ENCODE measurements around the gene ARL4C. TPM values are rescaled to one million over a fixed set of nuclear protein-coding genes. Genes with fewer than 3 reads are reported as not detected.
A peak's percentile ranks its signal among the peaks of the same experiment; 100 is the strongest.

The ARL4C gene
- polyA plus RNA-seq, 1 of the 3 experiments (the other 2 are of a cell fraction), result 24.0 TPM

- H3F3A ChIP-seq (replicated peaks; ENCODE audit: insufficient read depth), result peaks cover 5% of the 10 kb centered on the region
- H3K4me1 ChIP-seq (ENCODE audit: control insufficient read depth in 1 of 2, insufficient read depth in 2 of 2, low read depth in 1 of 2, low read length in 1 of 2), result peaks cover 0 to 21% of the 10 kb centered on the region in 2 experiments; a peak in 2 of 4 replicates
- H4K20me1 ChIP-seq (ENCODE audit: insufficient read depth), result peaks cover 50% of the 10 kb centered on the region
- H3K4me2 ChIP-seq, result peak overlapping the region; percentile 94
- H3K4me3 ChIP-seq (ENCODE audit: low read depth in 2 of 2, low read length in 1 of 2), result peak overlapping the region; percentile 70 to 90
- 79% methylated on average over 10 of the region's 10 CpGs for WGBS (ENCODE audit: low lambda C conversion rate)
- no peak for DNase-seq
- TF ChIP-seq RCOR1 (IDR thresholded peaks at IDR 0.05; ENCODE audit: low read length) (no peak), IRF3 (IDR thresholded peaks at IDR 0.05; ENCODE audit: low read depth, low read length) (no peak), USF2 (IDR thresholded peaks at IDR 0.05; ENCODE audit: borderline replicate concordance, low read depth, low read length) (no peak), USF1 (IDR thresholded peaks at IDR 0.05; ENCODE audit: borderline replicate concordance, low read depth) (no peak), GABPA (IDR thresholded peaks at IDR 0.05; ENCODE audit: low read depth) (no peak), TAF1 (IDR thresholded peaks at IDR 0.05; ENCODE audit: borderline replicate concordance, low read depth, low read length) (no peak), ELF1 (IDR thresholded peaks at IDR 0.05) (no peak), JUND (IDR thresholded peaks at IDR 0.05) (no peak), MAX (IDR thresholded peaks at IDR 0.05; ENCODE audit: low read depth) (no peak), POLR2AphosphoS5 (IDR thresholded peaks at IDR 0.05; ENCODE audit: low read depth, low read length) (no peak), CTCF (IDR thresholded peaks at IDR 0.05) (no peak), PBX3 (IDR thresholded peaks at IDR 0.05) (no peak), TEAD4 (IDR thresholded peaks at IDR 0.05; ENCODE audit: borderline replicate concordance, insufficient read depth) (no peak), RAD21 (IDR thresholded peaks at IDR 0.05; ENCODE audit: low read length) (no peak), FOXJ3 (CRISPR knock-in tag; IDR thresholded peaks at IDR 0.05) (no peak), NRF1 (IDR thresholded peaks at IDR 0.05; ENCODE audit: low read depth, low read length) (no peak), EP300 (IDR thresholded peaks at IDR 0.05; ENCODE audit: borderline replicate concordance in 1 of 2, low read depth in 1 of 2, low read length in 1 of 2) (no peak)
- H3K27ac ChIP-seq (ENCODE audit: low read depth in 2 of 2, low read length in 1 of 2), result no peak overlapping the region
- H3K9ac ChIP-seq, result peak overlapping the region; percentile 80
- no peaks in the 10 kb centered on the region for H3K9me3 ChIP-seq
- H3K27me3 ChIP-seq (ENCODE audit: insufficient read depth), result no peaks in the 10 kb centered on the region
- H3K79me2 ChIP-seq (ENCODE audit: insufficient read depth), result peaks cover 57% of the 10 kb centered on the region
- POLR2A ChIA-PET, result no interaction called here
- CTCF ChIA-PET, result interaction anchor here (0.7 to 1.7 kb wide), 2 partner anchors 52 to 358 kb away, joined by 3 to 5 read pairs; no protein-coding TSS in a partner anchor
- no peaks in the 10 kb centered on the region for H3K9me2 ChIP-seq
- peaks cover 0 to 4% of the 10 kb centered on the region in 2 experiments for H3K36me3 ChIP-seq (replicated peaks in 1 of 2; ENCODE audit: control insufficient read depth in 1 of 2, insufficient read depth in 2 of 2, low read length in 1 of 2)
- no peak overlapping the region for H2AFZ ChIP-seq (ENCODE audit: low read depth)
Measured at GRCh38 chr2:234492717-234493485, 4.0 kb downstream of the ARL4C start.

Data from SK-N-SH (cell line).